NT2/D1 (cell line): ENCODE measurements around the gene LRFN2.

Experiments
- SUZ12 ChIP-seq: IDR thresholded peaks from 2 replicates; pipeline ENCODE4 v1.6.1; 2011; ENCODE audit not compliant: insufficient read length, insufficient read depth; ENCODE audit errors: extremely low read depth
- YY1 ChIP-seq: IDR thresholded peaks from 2 replicates; pipeline ENCODE4 v1.6.1; 2011; ENCODE audit not compliant: insufficient read length, insufficient read depth
- ZNF274 ChIP-seq: IDR thresholded peaks from 2 replicates; pipeline ENCODE4 v1.6.1; 2011; ENCODE audit warnings: mild to moderate bottlenecking, low read depth, low read length

DNA sequence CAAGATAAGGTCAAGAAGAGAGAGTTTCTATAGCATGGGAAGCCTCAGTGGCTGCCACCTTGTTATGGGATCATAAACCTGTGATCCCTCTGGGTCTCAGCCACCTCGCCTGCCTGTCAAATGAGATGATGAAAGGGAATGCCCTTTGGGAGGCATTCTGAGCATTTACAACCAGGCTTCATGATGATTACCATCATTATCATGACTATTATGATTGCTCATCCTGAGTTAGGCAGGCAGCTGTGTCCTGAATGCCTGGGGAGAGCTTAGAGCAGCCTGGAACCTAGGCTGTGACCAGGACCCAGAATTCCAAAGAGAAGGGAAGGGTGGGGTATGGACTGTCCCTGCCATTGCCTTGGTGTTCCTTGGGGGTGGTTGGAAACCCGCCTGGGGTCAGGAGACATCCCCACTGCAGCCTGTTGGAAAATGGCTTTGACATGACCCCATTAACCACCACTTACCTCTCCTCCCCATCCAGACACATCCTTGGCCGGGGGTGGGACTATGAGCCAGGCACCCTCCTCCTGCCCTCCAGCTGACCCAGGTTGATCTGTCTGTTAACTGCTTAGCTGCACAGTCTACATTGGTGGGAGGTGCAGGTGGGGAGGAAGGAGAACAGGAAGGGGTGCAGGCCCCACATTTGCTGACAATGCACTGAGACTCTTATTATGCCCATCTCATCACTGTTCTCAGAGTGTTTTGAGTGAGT, 51.9 kb downstream of the LRFN2 start:
- TF ChIP-seq YY1 (no peak), ZNF274 (no peak), SUZ12 (no peak)
